ENCODE measurements around the gene TNFSF9.

- TF ChIP-seq ZNF558 (tag by site-specific recombination; IDR thresholded peaks at IDR 0.05) (no peak), ZNF2 (tag by site-specific recombination; IDR thresholded peaks at IDR 0.05) (no peak), ZNF140 (tag by site-specific recombination; IDR thresholded peaks at IDR 0.05) (no peak), MYNN (tag by site-specific recombination; IDR thresholded peaks at IDR 0.05; ENCODE audit: borderline replicate concordance) (no peak), ZNF654 (tag by site-specific recombination; IDR thresholded peaks at IDR 0.05; ENCODE audit: low read depth) (no peak), GFI1B (tag by site-specific recombination; IDR thresholded peaks at IDR 0.05) (no peak), ZNF692 (tag by site-specific recombination; IDR thresholded peaks at IDR 0.05) (no peak), KLF16 (tag by site-specific recombination; IDR thresholded peaks at IDR 0.05) (no peak), ZNF488 (tag by site-specific recombination; IDR thresholded peaks at IDR 0.05) (no peak)
These were observed 40.3 kb downstream of the TNFSF9 start for GRCh38 chr19:6571167-6571566.
